CD8-positive, alpha-beta memory T cell (primary cell): ENCODE data around the gene COPG2. TPM values are rescaled to one million over a fixed set of nuclear protein-coding genes. Genes with fewer than 3 reads are reported as not detected.

Experiments used
- CTCF ChIA-PET: fragments of 350-600 bp; sonication (Branson Sonifier 250); formaldehyde crosslinking; loops from one replicate; lab custom pipeline; 2021; ENCODE audit warnings: antibody characterized with exemption; lab: Charles Lee
- POLR2A ChIA-PET: fragments of 350-600 bp; sonication (Branson Sonifier 250); formaldehyde crosslinking; loops from one replicate; lab custom pipeline; 2021; ENCODE audit warnings: antibody characterized with exemption; lab: Charles Lee
- DNase-seq, 5 donors: peaks; one replicate each; pipeline versions ENCODE4 v3.0.0 to v3.0.0-alpha.2; 2020 to 2022; ENCODE audit warnings: mixed read lengths in 1 of 5
- H3K27ac ChIP-seq: one replicate; pipeline ENCODE4 v1.7.0; 2013; ENCODE audit warnings: low read depth, mild to moderate bottlenecking, low read length, moderate library complexity
- H3K27me3 ChIP-seq: 2 replicates; pipeline ENCODE4 v1.7.0; 2013; ENCODE audit warnings: low read length, mild to moderate bottlenecking; ENCODE audit not compliant: insufficient read depth, poor library complexity, severe bottlenecking
- H3K36me3 ChIP-seq: 2 replicates; pipeline ENCODE4 v1.7.0; 2013; ENCODE audit warnings: mild to moderate bottlenecking, low read length, moderate library complexity; ENCODE audit not compliant: insufficient read depth
- H3K4me1 ChIP-seq: 2 replicates; pipeline ENCODE4 v1.7.0; 2013; ENCODE audit warnings: mild to moderate bottlenecking, low read length, moderate library complexity; ENCODE audit not compliant: insufficient read depth
- H3K4me3 ChIP-seq: 2 replicates; pipeline ENCODE4 v1.7.0; 2013; ENCODE audit warnings: mild to moderate bottlenecking, low read length
- H3K9me3 ChIP-seq: 2 replicates; pipeline ENCODE4 v1.7.0; 2013; ENCODE audit warnings: mild to moderate bottlenecking, low read length
- H3K27ac Mint-ChIP-seq, 8 donors: one replicate each; pipeline ENCODE4 v1.8.0; 2020 to 2021; ENCODE audit warnings: mixed read lengths in 8 of 8, mild to moderate bottlenecking in 6 of 8, inconsistent platforms in 3 of 8, moderate library complexity in 3 of 8
- H3K27me3 Mint-ChIP-seq, 2 donors: one replicate each; pipeline ENCODE4 v1.8.0; 2020 to 2021; ENCODE audit warnings: mixed read lengths in 2 of 2, mild to moderate bottlenecking in 1 of 2, moderate library complexity in 1 of 2
- H3K36me3 Mint-ChIP-seq, 3 donors: one replicate each; pipeline ENCODE4 v1.8.0; 2020 to 2021; ENCODE audit warnings: mixed read lengths in 3 of 3, inconsistent platforms in 1 of 3, mild to moderate bottlenecking in 1 of 3
- H3K4me1 Mint-ChIP-seq, 3 donors: one replicate each; pipeline ENCODE4 v1.8.0; 2020 to 2021; ENCODE audit warnings: mixed read lengths in 3 of 3, inconsistent platforms in 1 of 3, mild to moderate bottlenecking in 1 of 3
- H3K4me3 Mint-ChIP-seq, 7 donors: one replicate each; pipeline ENCODE4 v1.8.0; 2020 to 2021; ENCODE audit warnings: mixed read lengths in 7 of 7, mild to moderate bottlenecking in 6 of 7, moderate library complexity in 4 of 7, inconsistent platforms in 2 of 7
- H3K9me3 Mint-ChIP-seq, 5 donors: one replicate each; pipeline ENCODE4 v1.8.0; 2020 to 2022; ENCODE audit warnings: mixed read lengths in 5 of 5, mild to moderate bottlenecking in 3 of 5, moderate library complexity in 2 of 5, inconsistent platforms in 1 of 5
- polyA plus RNA-seq: library from polyadenylated mRNA; unstranded; fragments of 300-500 nt; fragmentation: Illumina TruSeq; gene quantifications from one replicate; pipeline ENCODE4 v1.2.3, GENCODE V29; 2021
- total RNA-seq, 2 experiments: library from RNA; stranded (reverse); gene quantifications; one replicate each; pipeline ENCODE4 v1.2.3, GENCODE V29; 2021

COPG2 gene, protein sequence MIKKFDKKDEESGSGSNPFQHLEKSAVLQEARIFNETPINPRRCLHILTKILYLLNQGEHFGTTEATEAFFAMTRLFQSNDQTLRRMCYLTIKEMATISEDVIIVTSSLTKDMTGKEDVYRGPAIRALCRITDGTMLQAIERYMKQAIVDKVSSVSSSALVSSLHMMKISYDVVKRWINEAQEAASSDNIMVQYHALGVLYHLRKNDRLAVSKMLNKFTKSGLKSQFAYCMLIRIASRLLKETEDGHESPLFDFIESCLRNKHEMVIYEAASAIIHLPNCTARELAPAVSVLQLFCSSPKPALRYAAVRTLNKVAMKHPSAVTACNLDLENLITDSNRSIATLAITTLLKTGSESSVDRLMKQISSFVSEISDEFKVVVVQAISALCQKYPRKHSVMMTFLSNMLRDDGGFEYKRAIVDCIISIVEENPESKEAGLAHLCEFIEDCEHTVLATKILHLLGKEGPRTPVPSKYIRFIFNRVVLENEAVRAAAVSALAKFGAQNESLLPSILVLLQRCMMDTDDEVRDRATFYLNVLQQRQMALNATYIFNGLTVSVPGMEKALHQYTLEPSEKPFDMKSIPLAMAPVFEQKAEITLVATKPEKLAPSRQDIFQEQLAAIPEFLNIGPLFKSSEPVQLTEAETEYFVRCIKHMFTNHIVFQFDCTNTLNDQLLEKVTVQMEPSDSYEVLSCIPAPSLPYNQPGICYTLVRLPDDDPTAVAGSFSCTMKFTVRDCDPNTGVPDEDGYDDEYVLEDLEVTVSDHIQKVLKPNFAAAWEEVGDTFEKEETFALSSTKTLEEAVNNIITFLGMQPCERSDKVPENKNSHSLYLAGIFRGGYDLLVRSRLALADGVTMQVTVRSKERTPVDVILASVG
- total RNA-seq, result 10 to 100 TPM; 23.6 to 23.7 TPM
- 1.4 TPM for polyA plus RNA-seq

DNA sequence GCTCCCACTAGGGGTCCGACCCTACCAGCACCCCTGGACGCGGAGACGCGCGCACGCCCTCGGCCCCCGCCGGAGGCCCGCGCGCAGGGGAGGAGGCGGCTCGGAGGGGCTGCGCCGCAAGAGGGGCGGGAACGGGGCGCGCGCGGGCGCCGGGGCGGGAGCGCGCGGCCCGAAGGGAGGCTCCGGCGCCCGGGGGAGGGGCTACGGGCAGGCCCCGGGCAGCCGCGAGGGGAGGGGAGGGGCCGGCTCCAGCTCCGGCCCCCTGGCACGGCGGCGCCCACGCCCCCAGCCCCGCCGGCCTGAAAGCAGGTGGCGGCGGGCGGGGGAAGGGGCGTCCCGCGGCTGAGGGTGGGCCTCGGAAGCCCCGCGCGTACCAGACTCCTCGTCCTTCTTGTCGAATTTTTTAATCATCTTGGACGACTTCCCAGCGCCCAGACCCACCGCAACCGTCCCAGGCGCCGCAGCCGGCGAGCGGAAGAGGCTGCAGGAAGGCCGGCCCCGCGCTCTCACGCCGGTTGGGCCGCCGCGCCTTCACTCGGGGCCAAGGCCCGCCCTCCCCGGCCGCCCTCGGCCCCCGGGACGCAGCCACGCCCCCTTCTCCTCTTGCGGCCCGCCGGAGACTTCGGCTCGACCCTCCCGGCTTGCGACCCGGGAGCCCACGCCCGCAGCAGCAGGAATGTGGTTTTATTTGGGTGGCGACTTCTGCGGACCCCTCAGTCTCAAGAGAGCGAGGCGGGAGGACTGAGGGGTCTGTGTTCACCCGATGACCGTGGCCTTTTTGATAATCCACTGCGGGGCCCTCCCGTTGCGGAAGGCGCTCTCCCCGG is at the start of gene COPG2:
TSS of gene COPG2 (minus strand) at position 491 of the 827 bp plus-strand sequence. CDS start at position 411, 80 bp downstream.
- Mint-ChIP-seq H3K9me3 (no peaks in the 10 kb centered on the region), H3K4me1 (peaks cover 15 to 22% (median 18%) of the 10 kb centered on the region in 3 donors), H3K36me3 (peaks cover 0 to 15% (median 0%) of the 10 kb centered on the region in 3 donors), H3K4me3 (peak within 1 kb of the TSS; percentile 91 to 95 (median 92)), H3K27ac (peak within 1 kb of the TSS; percentile 71 to 91 (median 83)), H3K27me3 (no peaks in the 10 kb centered on the region)
- peak; percentile 61 to 73 (median 70) for DNase-seq
- H3K4me3 ChIP-seq, result peak within 1 kb of the TSS; percentile 62
- no peaks in the 10 kb centered on the region for H3K36me3 ChIP-seq
- H3K27me3 ChIP-seq, result no peaks in the 10 kb centered on the region
- H3K4me1 ChIP-seq, result no peaks in the 10 kb centered on the region
- CTCF ChIA-PET, result interaction anchor here (1.1 kb wide), 1 partner anchor 8 kb away, joined by 3 read pairs; no protein-coding TSS in a partner anchor
- peak within 1 kb of the TSS; percentile 58 for H3K27ac ChIP-seq
- POLR2A ChIA-PET, result no interaction called here
- no peaks in the 10 kb centered on the region for H3K9me3 ChIP-seq

DNA sequence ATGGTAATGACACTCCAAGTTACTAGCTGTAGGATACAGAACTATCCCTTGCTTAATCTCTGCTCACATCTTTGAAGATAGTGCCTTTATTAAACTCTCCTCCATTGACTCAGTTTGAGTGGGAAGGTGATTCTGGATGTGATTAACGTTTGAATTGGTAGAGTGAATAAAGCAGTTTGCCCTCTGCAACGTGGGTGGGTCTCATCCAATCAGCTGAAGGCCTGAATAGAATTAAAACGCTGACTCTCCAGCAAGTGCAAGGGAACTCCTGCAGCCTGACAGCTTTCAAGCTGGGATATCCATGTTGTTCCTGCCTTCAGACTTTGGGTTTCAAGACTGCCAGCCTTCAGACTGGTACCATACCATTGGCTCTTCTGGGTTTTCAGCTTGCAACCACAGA is 43.9 kb upstream of the COPG2 start:
- ChIA-PET CTCF (no interaction called here), POLR2A (no interaction called here)
- H3K36me3 Mint-ChIP-seq, result no peaks in the 10 kb centered on the region
- H3K27me3 ChIP-seq, result peaks cover 4% of the 10 kb centered on the region
- H3K4me1 ChIP-seq, result no peaks in the 10 kb centered on the region
- H3K4me3 Mint-ChIP-seq, result no peak overlapping the region
- DNase-seq, result no peak
- H3K4me1 Mint-ChIP-seq, result no peaks in the 10 kb centered on the region
- no peaks in the 10 kb centered on the region for H3K36me3 ChIP-seq
- no peak overlapping the region for H3K27ac ChIP-seq
- no peak overlapping the region for H3K4me3 ChIP-seq
- H3K9me3 Mint-ChIP-seq, result no peaks in the 10 kb centered on the region
- no peaks in the 10 kb centered on the region for H3K9me3 ChIP-seq
- H3K27me3 Mint-ChIP-seq, result peaks cover 19 to 33% of the 10 kb centered on the region in 2 donors
- H3K27ac Mint-ChIP-seq, result no peak overlapping the region

DNA sequence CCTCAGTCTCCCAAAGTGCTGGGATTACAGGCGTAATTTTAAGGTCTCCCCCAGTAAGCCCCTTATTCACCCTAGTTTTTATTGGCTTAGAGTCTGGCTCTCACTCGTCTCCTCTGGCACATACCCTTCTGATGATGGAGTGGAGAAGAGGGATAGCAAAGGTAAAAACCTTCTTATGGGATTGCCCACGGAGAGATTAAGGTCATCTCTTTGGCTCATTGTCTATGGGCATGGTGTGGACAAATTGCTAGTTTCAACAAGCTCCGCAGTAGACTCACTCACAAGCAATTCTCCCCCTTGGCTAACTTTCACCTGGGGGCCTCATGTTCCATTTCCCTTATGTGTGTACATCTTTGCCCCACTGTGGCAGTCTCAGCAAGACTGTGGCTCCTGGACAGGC is 40.2 kb upstream of the COPG2 start:
- Histone ChIP-seq H3K27ac (no peak overlapping the region), H3K9me3 (no peaks in the 10 kb centered on the region), H3K4me3 (no peak overlapping the region), H3K36me3 (no peaks in the 10 kb centered on the region), H3K27me3 (peaks cover 4% of the 10 kb centered on the region), H3K4me1 (no peaks in the 10 kb centered on the region)
- H3K4me1 Mint-ChIP-seq, result no peaks in the 10 kb centered on the region
- H3K4me3 Mint-ChIP-seq, result no peak overlapping the region
- peaks cover 0 to 6% (median 0%) of the 10 kb centered on the region in 3 donors for H3K36me3 Mint-ChIP-seq
- no peak overlapping the region for H3K27ac Mint-ChIP-seq
- CTCF ChIA-PET, result no interaction called here
- H3K27me3 Mint-ChIP-seq, result peaks cover 15 to 51% of the 10 kb centered on the region in 2 donors
- no peak for DNase-seq
- H3K9me3 Mint-ChIP-seq, result peaks cover 0 to 5% (median 0%) of the 10 kb centered on the region in 5 donors
- POLR2A ChIA-PET, result no interaction called here

DNA sequence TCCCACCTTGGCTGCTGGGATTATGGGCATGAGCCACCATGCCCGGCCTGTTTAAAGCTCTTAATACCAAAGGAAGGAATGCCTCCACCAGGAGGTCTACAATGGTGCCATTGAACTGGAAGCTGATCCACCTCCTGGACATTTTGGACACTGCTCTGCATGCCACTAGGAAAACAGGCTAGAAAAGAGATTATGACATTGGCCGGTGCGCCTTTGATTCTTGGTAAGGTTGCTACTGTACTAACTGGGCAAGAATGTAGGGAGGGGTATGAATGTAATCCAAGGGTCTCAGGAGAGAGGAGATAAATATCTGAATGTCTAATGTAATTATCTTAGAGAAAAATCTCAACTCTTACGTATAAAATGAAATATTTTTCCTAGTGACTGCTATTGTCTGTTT is 39.5 kb upstream of the COPG2 start:
- no peaks in the 10 kb centered on the region for H3K9me3 ChIP-seq
- Mint-ChIP-seq H3K27me3 (peaks cover 15 to 49% of the 10 kb centered on the region in 2 donors), H3K4me3 (no peak overlapping the region), H3K9me3 (peaks cover 0 to 5% (median 0%) of the 10 kb centered on the region in 5 donors), H3K27ac (no peak overlapping the region), H3K36me3 (peaks cover 0 to 6% (median 0%) of the 10 kb centered on the region in 3 donors), H3K4me1 (no peaks in the 10 kb centered on the region)
- no peak overlapping the region for H3K27ac ChIP-seq
- no peaks in the 10 kb centered on the region for H3K4me1 ChIP-seq
- H3K4me3 ChIP-seq, result no peak overlapping the region
- CTCF ChIA-PET, result no interaction called here
- POLR2A ChIA-PET, result no interaction called here
- H3K27me3 ChIP-seq, result peaks cover 4% of the 10 kb centered on the region
- H3K36me3 ChIP-seq, result no peaks in the 10 kb centered on the region
- DNase-seq, result no peak

DNA sequence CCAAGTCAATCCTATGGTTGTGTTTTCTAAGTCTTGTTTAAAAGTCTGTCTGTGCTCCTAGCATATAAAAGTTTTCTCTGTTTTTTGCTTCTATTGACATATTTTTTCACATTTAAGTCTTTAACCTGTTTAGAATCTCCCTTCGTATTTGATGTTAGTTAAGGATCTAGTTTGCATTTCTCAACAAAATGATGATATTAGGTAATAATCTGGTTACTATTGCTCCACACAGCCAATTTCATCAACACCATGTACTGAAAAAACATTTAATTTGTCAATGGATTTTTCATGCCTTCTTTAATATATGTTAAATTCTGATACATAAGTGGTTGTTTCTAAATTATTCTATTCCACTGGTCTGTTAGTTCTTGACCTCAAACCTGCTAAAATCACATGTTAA is 35.3 kb upstream of the COPG2 start:
- POLR2A ChIA-PET, result no interaction called here
- H3K27me3 ChIP-seq, result peaks cover 1% of the 10 kb centered on the region
- DNase-seq, result no peak
- Mint-ChIP-seq H3K4me3 (no peak overlapping the region), H3K9me3 (peaks cover 0 to 5% (median 2%) of the 10 kb centered on the region in 5 donors), H3K36me3 (peaks cover 0 to 6% (median 0%) of the 10 kb centered on the region in 3 donors), H3K4me1 (no peaks in the 10 kb centered on the region), H3K27me3 (peaks cover 14 to 39% of the 10 kb centered on the region in 2 donors), H3K27ac (no peak overlapping the region)
- H3K9me3 ChIP-seq, result no peaks in the 10 kb centered on the region
- no peak overlapping the region for H3K27ac ChIP-seq
- CTCF ChIA-PET, result no interaction called here
- no peaks in the 10 kb centered on the region for H3K36me3 ChIP-seq
- no peaks in the 10 kb centered on the region for H3K4me1 ChIP-seq
- no peak overlapping the region for H3K4me3 ChIP-seq

DNA sequence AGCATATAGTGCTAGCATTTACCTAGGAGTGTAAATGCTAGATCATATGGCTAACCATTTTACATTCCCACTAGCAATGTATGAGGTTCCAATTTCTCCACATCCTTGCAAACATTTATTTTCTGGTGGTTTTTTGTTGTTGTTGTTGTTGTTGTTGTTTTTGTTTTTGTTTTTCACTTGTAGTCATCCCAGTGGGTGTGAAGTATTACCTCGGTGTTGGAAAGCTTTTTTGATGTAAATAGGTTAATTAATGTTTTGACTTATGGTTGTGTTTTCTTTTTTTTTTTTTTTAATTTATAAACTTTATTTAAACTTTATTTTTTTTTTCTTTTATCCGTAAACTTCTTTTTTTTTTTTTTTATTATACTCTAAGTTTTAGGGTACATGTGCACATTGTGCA is 33.1 kb upstream of the COPG2 start:
- POLR2A ChIA-PET, result no interaction called here
- H3K9me3 Mint-ChIP-seq, result peaks cover 0 to 3% (median 2%) of the 10 kb centered on the region in 5 donors
- Histone ChIP-seq H3K4me1 (no peaks in the 10 kb centered on the region), H3K9me3 (no peaks in the 10 kb centered on the region), H3K27ac (no peak overlapping the region), H3K36me3 (no peaks in the 10 kb centered on the region), H3K27me3 (no peaks in the 10 kb centered on the region), H3K4me3 (no peak overlapping the region)
- peaks cover 2 to 22% of the 10 kb centered on the region in 2 donors for H3K27me3 Mint-ChIP-seq
- no peak overlapping the region for H3K27ac Mint-ChIP-seq
- CTCF ChIA-PET, result no interaction called here
- no peak overlapping the region for H3K4me3 Mint-ChIP-seq
- no peak for DNase-seq
- H3K4me1 Mint-ChIP-seq, result no peaks in the 10 kb centered on the region
- H3K36me3 Mint-ChIP-seq, result peaks cover 0 to 6% (median 0%) of the 10 kb centered on the region in 3 donors

DNA sequence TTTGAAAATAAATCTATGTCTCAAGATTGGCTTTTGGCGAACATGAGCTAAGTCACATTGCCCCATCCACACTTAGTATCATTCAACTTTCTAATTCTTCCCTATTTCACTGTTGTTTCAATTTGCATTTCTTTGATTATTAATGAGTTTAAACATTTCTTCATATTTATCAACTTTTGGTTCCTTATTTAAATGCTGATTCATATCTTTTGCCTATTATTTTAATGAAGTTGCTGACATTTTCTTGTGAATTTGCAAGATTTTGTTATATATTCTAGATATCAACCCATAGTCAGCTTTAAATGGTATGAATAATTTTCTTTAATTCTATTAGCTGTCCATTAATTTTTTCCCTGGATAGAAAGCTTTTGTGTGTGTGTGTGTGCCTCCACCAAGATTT is 32.2 kb upstream of the COPG2 start:
- no peak for DNase-seq
- peaks cover 2 to 15% of the 10 kb centered on the region in 2 donors for H3K27me3 Mint-ChIP-seq
- H3K27ac Mint-ChIP-seq, result no peak overlapping the region
- Histone ChIP-seq H3K27ac (no peak overlapping the region), H3K9me3 (no peaks in the 10 kb centered on the region), H3K36me3 (no peaks in the 10 kb centered on the region), H3K4me3 (no peak overlapping the region), H3K27me3 (no peaks in the 10 kb centered on the region), H3K4me1 (no peaks in the 10 kb centered on the region)
- H3K9me3 Mint-ChIP-seq, result peaks cover 0 to 2% (median 0%) of the 10 kb centered on the region in 5 donors
- H3K36me3 Mint-ChIP-seq, result peaks cover 0 to under 1% (median 0%) of the 10 kb centered on the region in 3 donors
- POLR2A ChIA-PET, result no interaction called here
- CTCF ChIA-PET, result no interaction called here
- no peak overlapping the region for H3K4me3 Mint-ChIP-seq
- H3K4me1 Mint-ChIP-seq, result no peaks in the 10 kb centered on the region
